GM23338 (cell line): ENCODE results near the gene SMG7.

Source experiments
- CTCF ChIP-seq, 2 experiments: fragments of 200-600 bp in 1 of 2; sonication (generic) in 1 of 2; conservative IDR thresholded peaks; 2 replicates each; pipeline versions ENCODE4 v1.5.1 to v1.6.1; 2016 to 2017; ENCODE audit warnings: antibody characterized with exemption in 2 of 2, low read depth in 2 of 2, mild to moderate bottlenecking in 2 of 2, moderate library complexity in 1 of 2
- EZH2 ChIP-seq: fragments of 200-600 bp; sonication (generic); IDR thresholded peaks from one replicate; pipeline ENCODE4 v1.8.0; 2017; ENCODE audit warnings: antibody characterized with exemption, mild to moderate bottlenecking, low read depth; ENCODE audit not compliant: unreplicated experiment
- EZH2phosphoT487 ChIP-seq: fragments of 200-600 bp; sonication (generic); IDR thresholded peaks from one replicate; pipeline ENCODE4 v1.8.1; 2018; ENCODE audit warnings: antibody characterized with exemption; ENCODE audit not compliant: unreplicated experiment
- JUNB ChIP-seq: IDR thresholded peaks from one replicate; pipeline ENCODE4 v1.6.1; 2016; ENCODE audit warnings: antibody characterized with exemption; ENCODE audit not compliant: unreplicated experiment
- NANOG ChIP-seq: IDR thresholded peaks from 2 replicates; pipeline ENCODE4 v1.6.1; 2016; ENCODE audit warnings: antibody characterized with exemption, borderline replicate concordance
- POLR2AphosphoS5 ChIP-seq: IDR thresholded peaks from 2 replicates; pipeline ENCODE4 v1.6.1; 2016; ENCODE audit warnings: antibody characterized with exemption, low read depth
- REST ChIP-seq: IDR thresholded peaks from one replicate; pipeline ENCODE4 v1.6.1; 2018; ENCODE audit warnings: antibody characterized with exemption; ENCODE audit not compliant: unreplicated experiment

GRCh38 chr1:183589874-183590243, 117.6 kb downstream of the SMG7 start:
- no peak for TF ChIP-seq CTCF (conservative IDR thresholded peaks at IDR 0.05; ENCODE audit: low read depth in 2 of 2)
- no peak for TF ChIP-seq POLR2AphosphoS5
- TF ChIP-seq EZH2phosphoT487: no peak
- no peak for TF ChIP-seq REST
- no peak for TF ChIP-seq EZH2
- TF ChIP-seq JUNB: no peak
- TF ChIP-seq NANOG: no peak
